Panc1 (cell line): Measurements from ENCODE around the gene KRT86. TPM values are rescaled to one million over a fixed set of nuclear protein-coding genes. Genes with fewer than 3 reads are reported as not detected.

Experiments used
- ATAC-seq: fragments of 200-7000 bp; cut with Tn5 transposase; 2 replicates; pipeline ENCODE4 v1.9.1; 2020; ENCODE audit warnings: mild to moderate bottlenecking, moderate library complexity
- BruUV-seq: library from RNA; stranded (reverse); fragments of 400-500 nt; replicated peaks from 2 replicates; lab custom pipeline; 2021; lab: Mats Ljungman, UMichigan
- CTCF ChIA-PET: fragments of 300-600 bp; sonication (Branson Sonifier 250); formaldehyde crosslinking; loops from one replicate; lab custom pipeline; 2022; ENCODE audit warnings: antibody characterized with exemption; lab: Charles Lee
- POLR2A ChIA-PET: fragments of 300-600 bp; sonication (Branson Sonifier 250); formaldehyde crosslinking; loops from one replicate; lab custom pipeline; 2022; ENCODE audit warnings: antibody characterized with exemption; lab: Charles Lee
- DNase-seq: peaks from one replicate; pipeline ENCODE4 v3.0.0-alpha.2; 2010; ENCODE audit warnings: low read depth, low spot score
- H3K27ac ChIP-seq: 2 replicates; pipeline ENCODE4 v1.5.1; 2011; ENCODE audit warnings: mild to moderate bottlenecking, low read length, inconsistent platforms
- H3K27me3 ChIP-seq: fragments of 200-500 bp; sonication (Bioruptor generic); 2 replicates; pipeline ENCODE4 v1.6.0; 2014; ENCODE audit warnings: low read length, inconsistent platforms; ENCODE audit not compliant: control insufficient read depth, insufficient read depth
- H3K36me3 ChIP-seq: fragments of 200-500 bp; sonication (Bioruptor generic); 2 replicates; pipeline ENCODE4 v1.5.1; 2014; ENCODE audit warnings: inconsistent platforms, mild to moderate bottlenecking, low read length, moderate library complexity; ENCODE audit not compliant: control insufficient read depth, insufficient read depth
- H3K4me1 ChIP-seq: 2 replicates; pipeline ENCODE4 v1.5.1; 2011; ENCODE audit warnings: inconsistent platforms, mild to moderate bottlenecking, low read length, moderate library complexity; ENCODE audit not compliant: control insufficient read depth, insufficient read depth
- H3K4me3 ChIP-seq, 2 experiments: 2 replicates each; pipeline ENCODE4 v1.5.1; 2011 to 2012; ENCODE audit warnings: low read depth in 2 of 2, low read length in 2 of 2, mild to moderate bottlenecking in 2 of 2, inconsistent platforms in 1 of 2, moderate library complexity in 1 of 2
- H3K9me3 ChIP-seq: fragments of 200-500 bp; sonication (Bioruptor generic); 2 replicates; pipeline ENCODE4 v1.5.1; 2014; ENCODE audit warnings: low read depth, mild to moderate bottlenecking, inconsistent platforms, low read length, moderate library complexity; ENCODE audit not compliant: control insufficient read depth, insufficient read depth
- POLR2AphosphoS5 ChIP-seq: IDR thresholded peaks from 2 replicates; pipeline ENCODE4 v1.6.1; 2012; ENCODE audit warnings: mild to moderate bottlenecking, low read depth, low read length, moderate library complexity
- SIN3A ChIP-seq: IDR thresholded peaks from 2 replicates; pipeline ENCODE4 v1.6.1; 2012; ENCODE audit warnings: low read depth, mild to moderate bottlenecking, low read length, moderate library complexity, borderline replicate concordance; ENCODE audit not compliant: insufficient read depth
- TCF7L2 ChIP-seq: IDR thresholded peaks from 2 replicates; pipeline ENCODE4 v1.6.1; 2011; ENCODE audit warnings: mild to moderate bottlenecking, low read depth, low read length, inconsistent platforms
- in situ Hi-C: cut with HindIII; loops from 2 replicates; pipeline ENCODE4 v1.10.0; 2016; ENCODE audit warnings: low sequenced_read_pairs, low pct_unique_long_range_greater_than_20kb
- intact Hi-C: fragments of 100-400 bp; cut with micrococcal nuclease; formaldehyde crosslinking; loops from one replicate; pipeline ENCODE4 v1.10.0; 2022; ENCODE audit not compliant: unreplicated experiment
- total RNA-seq: library from RNA; stranded (reverse); gene quantifications from one replicate; pipeline ENCODE4 v1.2.1, GENCODE V29; 2021; ENCODE audit not compliant: unreplicated experiment
- TF ChIP-seq, protein P1 (sequence below): fragments of 450-650 bp; IDR thresholded peaks from 2 replicates; pipeline ENCODE4 v1.5.1; 2017; ENCODE audit warnings: mild to moderate bottlenecking
- TF ChIP-seq, protein P2 (sequence below), 2 experiments: IDR thresholded peaks; 2 replicates each; pipeline ENCODE4 v1.6.1; 2011 to 2012; ENCODE audit warnings: low read depth in 2 of 2, control low read depth in 1 of 2, low read length in 1 of 2, mild to moderate bottlenecking in 1 of 2, moderate library complexity in 1 of 2; ENCODE audit not compliant: insufficient read depth in 1 of 2

The KRT86 gene
- total RNA-seq, 1 experiment from 2014 or later, result 1.1 TPM

DNA sequence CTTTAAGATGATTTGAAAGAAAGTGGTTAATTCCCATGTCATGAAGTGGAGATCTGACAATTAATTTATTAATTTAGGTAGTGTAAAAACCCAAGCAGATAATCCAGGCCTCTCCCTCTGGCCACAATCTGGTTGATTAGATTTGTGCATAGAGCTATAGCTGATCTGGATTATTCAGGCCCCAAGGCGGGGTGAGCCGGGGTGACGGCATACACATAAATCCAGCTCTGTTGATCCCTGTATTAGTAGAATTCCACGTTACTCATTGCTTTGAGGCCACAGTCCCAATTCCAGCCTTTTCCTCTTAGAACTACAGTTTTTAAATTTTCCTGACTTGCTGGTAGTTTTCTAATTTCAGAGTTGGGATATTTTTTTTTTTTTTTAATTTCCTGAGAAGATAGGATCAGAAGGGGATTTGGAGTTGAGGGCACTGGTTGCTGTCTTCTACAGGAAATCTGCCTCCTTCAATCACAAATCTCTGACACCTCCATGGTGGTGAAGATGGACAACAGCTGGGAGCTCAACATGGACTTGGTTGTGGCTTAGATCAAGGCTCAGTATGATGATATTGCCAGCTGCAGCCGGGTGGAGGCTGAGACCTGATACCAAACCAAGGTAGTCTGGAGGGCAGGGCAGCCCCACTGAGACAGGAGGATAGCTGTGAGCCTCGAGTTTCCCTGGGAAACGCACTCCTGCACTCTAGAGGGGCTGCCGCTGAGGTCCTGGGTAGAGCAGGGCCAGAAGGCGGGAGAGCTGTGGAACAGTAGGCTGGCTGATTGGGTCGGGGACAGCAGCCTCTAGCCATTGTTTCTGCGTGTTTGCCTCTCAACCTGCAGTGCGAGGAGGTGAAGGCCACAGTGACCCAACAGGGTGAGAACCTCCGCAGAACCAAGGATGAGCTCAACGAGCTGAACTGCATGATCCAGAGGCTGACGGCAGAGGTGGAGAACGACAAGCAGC, 73.4 kb downstream of the KRT86 start:
- intact Hi-C loops, result no loop called here
- H3K27ac ChIP-seq, result no peak overlapping the region
- in situ Hi-C loops, result no loop called here
- ChIA-PET CTCF (interaction anchor here (0.6 kb wide), 1 partner anchor 24 kb away, joined by 3 read pairs; no protein-coding TSS in a partner anchor), POLR2A (no interaction called here)
- H3K4me3 ChIP-seq, result no peak overlapping the region
- peaks cover 2% of the 10 kb centered on the region; the same call in 1 of the 2 replicates for H3K27me3 ChIP-seq
- ATAC-seq (no peak), DNase-seq (no peak)
- peaks cover 3% of the 10 kb centered on the region; the same call in 1 of the 2 replicates for H3K9me3 ChIP-seq
- no TSS peak for BruUV-seq
- H3K36me3 ChIP-seq, result no peaks in the 10 kb centered on the region
- TF ChIP-seq POLR2AphosphoS5 (no peak), TCF7L2 (no peak)
- TF ChIP-seq, protein P1, sequence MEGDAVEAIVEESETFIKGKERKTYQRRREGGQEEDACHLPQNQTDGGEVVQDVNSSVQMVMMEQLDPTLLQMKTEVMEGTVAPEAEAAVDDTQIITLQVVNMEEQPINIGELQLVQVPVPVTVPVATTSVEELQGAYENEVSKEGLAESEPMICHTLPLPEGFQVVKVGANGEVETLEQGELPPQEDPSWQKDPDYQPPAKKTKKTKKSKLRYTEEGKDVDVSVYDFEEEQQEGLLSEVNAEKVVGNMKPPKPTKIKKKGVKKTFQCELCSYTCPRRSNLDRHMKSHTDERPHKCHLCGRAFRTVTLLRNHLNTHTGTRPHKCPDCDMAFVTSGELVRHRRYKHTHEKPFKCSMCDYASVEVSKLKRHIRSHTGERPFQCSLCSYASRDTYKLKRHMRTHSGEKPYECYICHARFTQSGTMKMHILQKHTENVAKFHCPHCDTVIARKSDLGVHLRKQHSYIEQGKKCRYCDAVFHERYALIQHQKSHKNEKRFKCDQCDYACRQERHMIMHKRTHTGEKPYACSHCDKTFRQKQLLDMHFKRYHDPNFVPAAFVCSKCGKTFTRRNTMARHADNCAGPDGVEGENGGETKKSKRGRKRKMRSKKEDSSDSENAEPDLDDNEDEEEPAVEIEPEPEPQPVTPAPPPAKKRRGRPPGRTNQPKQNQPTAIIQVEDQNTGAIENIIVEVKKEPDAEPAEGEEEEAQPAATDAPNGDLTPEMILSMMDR, result no peak
- TF ChIP-seq, protein P2, sequence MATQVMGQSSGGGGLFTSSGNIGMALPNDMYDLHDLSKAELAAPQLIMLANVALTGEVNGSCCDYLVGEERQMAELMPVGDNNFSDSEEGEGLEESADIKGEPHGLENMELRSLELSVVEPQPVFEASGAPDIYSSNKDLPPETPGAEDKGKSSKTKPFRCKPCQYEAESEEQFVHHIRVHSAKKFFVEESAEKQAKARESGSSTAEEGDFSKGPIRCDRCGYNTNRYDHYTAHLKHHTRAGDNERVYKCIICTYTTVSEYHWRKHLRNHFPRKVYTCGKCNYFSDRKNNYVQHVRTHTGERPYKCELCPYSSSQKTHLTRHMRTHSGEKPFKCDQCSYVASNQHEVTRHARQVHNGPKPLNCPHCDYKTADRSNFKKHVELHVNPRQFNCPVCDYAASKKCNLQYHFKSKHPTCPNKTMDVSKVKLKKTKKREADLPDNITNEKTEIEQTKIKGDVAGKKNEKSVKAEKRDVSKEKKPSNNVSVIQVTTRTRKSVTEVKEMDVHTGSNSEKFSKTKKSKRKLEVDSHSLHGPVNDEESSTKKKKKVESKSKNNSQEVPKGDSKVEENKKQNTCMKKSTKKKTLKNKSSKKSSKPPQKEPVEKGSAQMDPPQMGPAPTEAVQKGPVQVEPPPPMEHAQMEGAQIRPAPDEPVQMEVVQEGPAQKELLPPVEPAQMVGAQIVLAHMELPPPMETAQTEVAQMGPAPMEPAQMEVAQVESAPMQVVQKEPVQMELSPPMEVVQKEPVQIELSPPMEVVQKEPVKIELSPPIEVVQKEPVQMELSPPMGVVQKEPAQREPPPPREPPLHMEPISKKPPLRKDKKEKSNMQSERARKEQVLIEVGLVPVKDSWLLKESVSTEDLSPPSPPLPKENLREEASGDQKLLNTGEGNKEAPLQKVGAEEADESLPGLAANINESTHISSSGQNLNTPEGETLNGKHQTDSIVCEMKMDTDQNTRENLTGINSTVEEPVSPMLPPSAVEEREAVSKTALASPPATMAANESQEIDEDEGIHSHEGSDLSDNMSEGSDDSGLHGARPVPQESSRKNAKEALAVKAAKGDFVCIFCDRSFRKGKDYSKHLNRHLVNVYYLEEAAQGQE (IDR thresholded peaks at IDR 0.05; ENCODE audit: insufficient read depth in 1 of 2, low read depth in 2 of 2, low read length in 1 of 2), result no peak
- H3K4me1 ChIP-seq, result peaks cover 8% of the 10 kb centered on the region

DNA sequence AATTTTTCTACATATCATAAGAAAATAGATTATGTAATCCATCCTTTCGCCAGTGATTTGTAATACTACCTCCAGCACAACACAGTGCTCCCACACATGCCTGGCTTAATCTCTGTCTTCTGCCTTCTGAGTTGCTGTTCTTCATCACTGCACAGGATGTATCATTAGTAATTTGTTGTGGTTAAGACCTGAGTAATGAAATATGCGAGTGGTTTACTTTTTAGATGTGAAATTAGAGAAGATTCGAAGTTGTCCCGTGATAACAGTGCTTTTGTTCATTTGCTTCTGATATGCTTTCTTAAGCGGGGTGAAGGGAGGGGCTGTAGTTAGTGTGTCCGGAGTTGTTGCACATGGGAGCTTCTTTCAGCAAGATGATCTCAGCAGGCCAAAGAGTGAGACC, 74.8 kb downstream of the KRT86 start:
- Histone ChIP-seq H3K27me3 (peaks cover 2% of the 10 kb centered on the region; the same call in 1 of the 2 replicates), H3K4me3 (no peak overlapping the region), H3K27ac (no peak overlapping the region), H3K9me3 (no peaks in the 10 kb centered on the region), H3K4me1 (peaks cover 8% of the 10 kb centered on the region), H3K36me3 (no peaks in the 10 kb centered on the region)
- intact Hi-C loops, result no loop called here
- in situ Hi-C loops, result no loop called here
- TF ChIP-seq SIN3A (no peak), POLR2AphosphoS5 (no peak), TCF7L2 (no peak)
- TF ChIP-seq, protein P2 (IDR thresholded peaks at IDR 0.05; ENCODE audit: insufficient read depth in 1 of 2, low read depth in 2 of 2, low read length in 1 of 2), result no peak
- TF ChIP-seq, protein P1, result no peak
- CTCF ChIA-PET, result no interaction called here
- POLR2A ChIA-PET, result no interaction called here
- no TSS peak for BruUV-seq
- no peak for ATAC-seq
- no peak for DNase-seq
